ENCODE data around the gene ADGRD1. TPM values are rescaled to one million over a fixed set of nuclear protein-coding genes. Genes with fewer than 3 reads are reported as not detected.
"Not testable (repeated sequence)": the region's sequence is repeated elsewhere in the genome, so short reads cannot be mapped to it uniquely, and the experiment has no call there.

ADGRD1 gene
- not detected for total RNA-seq

DNA sequence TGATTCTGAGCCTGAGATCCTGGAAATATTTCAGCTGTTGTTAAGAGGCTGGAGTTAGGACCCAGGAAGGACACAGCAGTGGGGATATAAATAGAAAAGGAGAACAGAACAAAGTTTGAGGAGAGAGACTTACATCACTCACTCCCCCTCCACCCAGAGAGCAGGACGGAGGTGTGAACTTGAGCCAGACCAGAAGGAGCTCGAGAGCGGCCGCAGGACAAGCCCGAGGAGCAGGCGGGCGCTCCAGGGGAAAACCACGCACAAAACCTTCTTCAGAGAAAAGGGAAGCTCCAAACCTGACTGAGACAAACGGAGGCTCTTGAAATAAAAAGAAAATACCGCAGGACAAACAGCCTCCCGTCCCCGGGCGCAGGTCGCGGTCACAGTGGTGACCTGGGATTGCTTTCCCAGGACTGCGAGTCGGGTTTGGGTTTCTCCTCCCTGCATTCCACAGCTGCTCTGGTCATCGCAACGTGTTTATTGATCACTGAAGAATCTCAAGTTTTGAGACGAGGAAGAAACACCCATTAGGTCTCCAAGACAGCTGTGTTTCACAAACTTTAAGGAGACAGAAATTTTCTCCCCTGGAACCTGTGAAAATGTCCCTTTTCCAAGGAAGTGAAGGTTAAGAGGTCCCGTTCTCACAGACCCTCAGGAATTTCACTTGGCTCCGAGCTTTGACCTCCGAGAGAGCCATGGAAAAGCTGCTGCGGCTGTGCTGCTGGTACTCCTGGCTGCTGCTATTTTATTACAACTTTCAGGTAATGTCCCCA, at the start of gene ADGRD1:
ADGRD1 (plus strand) TSS at position 137 of the 773 bp plus-strand sequence; CDS start at position 696, 559 bp downstream.
- H3K9me3 Mint-ChIP-seq = no peaks in the 10 kb centered on the region
- H3K4me1 Mint-ChIP-seq (ENCODE audit: low read depth in 2 of 2) = peaks cover 0 to 4% of the 10 kb centered on the region in 2 donors
- H3K36me3 Mint-ChIP-seq = no peaks in the 10 kb centered on the region
- DNase-seq (ENCODE audit: low spot score) (no peak), ATAC-seq (no peak)
- no peak within 1 kb of the TSS for H3K4me3 Mint-ChIP-seq
- H3K27ac Mint-ChIP-seq = no peak within 1 kb of the TSS
- H3K27me3 Mint-ChIP-seq = peaks cover 17 to 24% of the 10 kb centered on the region in 2 donors

DNA sequence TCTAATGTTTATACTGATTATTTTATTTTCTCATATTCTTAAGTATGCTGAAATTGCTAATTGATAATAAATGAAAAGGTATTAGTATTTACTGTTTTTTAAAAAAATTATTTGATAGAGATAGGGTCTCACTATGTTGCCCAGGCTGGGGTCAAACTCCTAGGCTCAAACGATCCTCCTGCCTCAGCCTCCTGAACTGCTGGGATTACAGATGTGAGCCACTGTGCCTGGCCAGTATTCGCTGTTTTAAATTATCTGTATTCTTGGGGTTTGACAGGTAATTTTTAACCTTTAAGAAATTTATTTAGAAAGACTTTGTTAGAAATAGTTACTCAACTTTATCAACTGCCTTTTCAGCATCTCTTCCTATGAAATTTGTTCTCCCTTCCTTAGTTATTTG, 49.6 kb upstream of the ADGRD1 start:
- Mint-ChIP-seq H3K4me3 (no peak overlapping the region), H3K27me3 (peaks cover 3 to 13% of the 10 kb centered on the region in 2 donors), H3K36me3 (no peaks in the 10 kb centered on the region), H3K9me3 (no peaks in the 10 kb centered on the region), H3K4me1 (ENCODE audit: low read depth in 2 of 2) (no peaks in the 10 kb centered on the region), H3K27ac (no peak overlapping the region)
- ATAC-seq = no peak
- no peak for DNase-seq (ENCODE audit: low spot score)

DNA sequence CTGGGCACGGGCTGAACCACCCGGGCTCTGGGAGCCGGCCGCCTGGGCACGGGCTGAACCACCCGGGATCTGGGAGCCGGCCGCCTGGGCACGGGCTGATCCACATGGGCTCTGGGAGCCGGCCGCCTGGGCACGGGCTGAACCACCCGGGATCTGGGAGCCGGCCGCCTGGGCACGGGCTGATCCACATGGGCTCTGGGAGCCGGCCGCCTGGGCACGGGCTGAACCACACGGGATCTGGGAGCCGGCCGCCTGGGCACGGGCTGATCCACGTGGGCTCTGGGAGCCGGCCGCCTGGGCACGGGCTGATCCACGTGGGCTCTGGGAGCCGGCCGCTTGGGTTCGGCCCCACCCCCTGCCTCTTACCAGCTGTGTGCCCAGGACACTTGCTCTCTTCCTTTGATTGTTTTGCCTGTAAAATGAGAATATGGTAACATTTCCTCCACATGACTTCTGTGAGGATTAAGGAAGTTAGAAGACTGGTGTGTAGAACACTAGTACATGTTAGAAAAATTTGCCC, 48.7 kb upstream of the ADGRD1 start:
- not testable (repeated sequence) for ATAC-seq; H3K9me3 Mint-ChIP-seq; H3K27ac Mint-ChIP-seq; DNase-seq (ENCODE audit: low spot score); H3K4me1 Mint-ChIP-seq (ENCODE audit: low read depth in 2 of 2); H3K36me3 Mint-ChIP-seq; H3K4me3 Mint-ChIP-seq
- H3K27me3 Mint-ChIP-seq = peaks cover 4 to 20% of the 10 kb centered on the region in 2 donors

DNA sequence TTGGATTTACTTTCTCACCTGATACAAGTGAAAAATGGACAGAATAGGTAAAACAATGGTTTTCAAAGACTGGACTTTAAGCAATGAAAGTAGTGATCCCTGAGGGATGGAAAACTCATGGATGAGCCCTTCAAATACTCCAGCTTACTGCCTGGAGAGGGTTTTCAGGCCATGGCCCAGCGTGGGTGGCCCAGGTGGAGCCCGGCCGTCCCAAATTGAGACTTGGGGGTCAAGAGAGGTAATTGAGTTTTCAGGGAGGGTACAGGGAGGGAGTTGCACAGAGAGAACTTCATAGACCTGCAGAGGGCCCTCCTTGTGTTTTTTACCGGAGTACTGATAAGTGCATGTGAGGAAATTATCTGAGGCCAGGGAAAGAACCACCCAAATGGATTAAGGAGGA, 44.6 kb upstream of the ADGRD1 start:
- DNase-seq (ENCODE audit: low spot score) = no peak
- ATAC-seq = no peak
- Mint-ChIP-seq H3K4me3 (no peak overlapping the region), H3K36me3 (peaks cover 13% of the 10 kb centered on the region), H3K9me3 (no peaks in the 10 kb centered on the region), H3K27ac (no peak overlapping the region), H3K27me3 (peaks cover 22 to 37% of the 10 kb centered on the region in 2 donors), H3K4me1 (ENCODE audit: low read depth in 2 of 2) (no peaks in the 10 kb centered on the region)

DNA sequence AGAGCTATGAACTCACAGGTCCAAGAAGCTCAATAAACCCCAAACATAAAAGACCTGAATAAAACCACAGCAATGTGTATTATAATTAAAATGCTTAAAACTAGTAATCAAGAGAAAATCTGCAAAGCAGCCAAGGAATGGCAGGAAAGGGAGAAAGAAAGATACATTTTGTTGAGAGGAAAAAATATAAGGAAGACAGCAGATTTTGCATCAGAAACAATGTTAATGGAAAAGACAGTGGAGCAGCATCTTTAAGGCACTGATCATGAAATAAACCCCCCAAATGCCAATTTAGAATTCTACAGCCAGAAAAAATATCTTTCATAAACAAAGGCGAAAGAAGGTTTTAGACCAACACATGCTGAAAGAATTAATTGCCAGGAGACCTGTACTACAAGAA, 42.5 kb upstream of the ADGRD1 start:
- H3K36me3 Mint-ChIP-seq = peaks cover 13% of the 10 kb centered on the region
- ATAC-seq (no peak), DNase-seq (ENCODE audit: low spot score) (no peak)
- H3K4me3 Mint-ChIP-seq = no peak overlapping the region
- peaks cover 0 to 3% of the 10 kb centered on the region in 2 donors for H3K4me1 Mint-ChIP-seq (ENCODE audit: low read depth in 2 of 2)
- no peaks in the 10 kb centered on the region for H3K9me3 Mint-ChIP-seq
- peaks cover 29 to 41% of the 10 kb centered on the region in 2 donors for H3K27me3 Mint-ChIP-seq
- no peak overlapping the region for H3K27ac Mint-ChIP-seq

DNA sequence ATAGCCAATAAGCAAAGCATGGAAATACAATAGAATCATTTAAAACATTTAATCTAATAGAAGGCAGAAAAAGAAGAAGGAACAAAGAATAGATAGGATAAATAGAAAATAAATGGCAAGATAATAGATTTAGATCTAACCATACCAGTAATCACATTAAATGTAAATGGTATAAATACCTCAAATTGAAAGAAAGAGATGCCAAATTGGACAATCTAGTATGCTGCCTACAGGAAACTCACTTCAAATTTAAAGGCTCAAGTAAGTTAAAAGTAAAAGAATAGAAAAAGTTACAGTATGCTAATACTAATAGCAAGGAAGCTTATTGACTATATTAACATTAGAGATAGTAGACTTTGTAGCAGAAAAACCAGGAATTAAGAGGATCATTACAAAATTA, 41.8 kb upstream of the ADGRD1 start:
- Mint-ChIP-seq H3K4me1 (ENCODE audit: low read depth in 2 of 2) (peaks cover 0 to 5% of the 10 kb centered on the region in 2 donors), H3K4me3 (no peak overlapping the region)

DNA sequence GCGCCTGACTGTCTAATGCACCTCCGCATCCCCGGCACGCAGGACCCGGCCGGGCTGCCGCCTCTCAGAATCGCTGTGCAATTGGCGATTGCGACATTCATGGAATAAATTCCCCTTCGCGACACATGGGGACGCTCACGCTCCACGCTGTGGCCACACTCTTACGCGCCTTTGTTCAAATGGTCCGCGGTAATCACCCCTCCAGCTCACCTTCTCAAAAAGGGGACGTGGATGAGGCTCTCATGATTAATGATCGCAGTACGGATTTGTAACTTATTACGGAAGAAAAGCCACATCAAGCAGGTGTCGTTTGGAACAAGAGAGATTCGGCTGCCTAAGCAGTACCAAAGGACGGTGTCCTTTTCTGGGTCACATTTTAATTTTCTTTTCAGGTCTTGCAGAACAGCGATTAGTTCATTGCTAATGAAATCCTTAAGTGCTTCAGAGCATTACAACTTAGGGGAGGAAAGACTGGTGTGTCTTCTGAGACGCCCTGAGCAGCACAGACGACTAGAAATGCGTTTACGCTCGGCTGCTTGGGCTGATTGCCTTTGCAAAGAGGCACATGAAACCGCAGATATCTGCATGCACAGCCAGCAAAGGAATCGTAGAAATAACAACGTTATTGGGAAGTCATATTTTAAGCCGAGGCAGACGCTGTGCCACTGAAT, 37.3 kb upstream of the ADGRD1 start:
- peaks cover 7% of the 10 kb centered on the region for H3K36me3 Mint-ChIP-seq
- H3K4me3 Mint-ChIP-seq = no peak overlapping the region
- DNase-seq (ENCODE audit: low spot score) (no peak), ATAC-seq (peak in 1 of 2 donors; percentile 40)
- H3K4me1 Mint-ChIP-seq (ENCODE audit: low read depth in 2 of 2) = peaks cover 0 to 5% of the 10 kb centered on the region in 2 donors
- no peaks in the 10 kb centered on the region for H3K9me3 Mint-ChIP-seq
- no peak overlapping the region for H3K27ac Mint-ChIP-seq
- H3K27me3 Mint-ChIP-seq = peaks cover 40 to 60% of the 10 kb centered on the region in 2 donors

More for the DNA sequence above, 41.8 kb upstream of the ADGRD1 start:
- no peak for ATAC-seq
- DNase-seq (ENCODE audit: low spot score) = no peak
- peaks cover 37 to 48% of the 10 kb centered on the region in 2 donors for H3K27me3 Mint-ChIP-seq
- peaks cover 13% of the 10 kb centered on the region for H3K36me3 Mint-ChIP-seq
- no peak overlapping the region for H3K27ac Mint-ChIP-seq
- no peaks in the 10 kb centered on the region for H3K9me3 Mint-ChIP-seq

DNA sequence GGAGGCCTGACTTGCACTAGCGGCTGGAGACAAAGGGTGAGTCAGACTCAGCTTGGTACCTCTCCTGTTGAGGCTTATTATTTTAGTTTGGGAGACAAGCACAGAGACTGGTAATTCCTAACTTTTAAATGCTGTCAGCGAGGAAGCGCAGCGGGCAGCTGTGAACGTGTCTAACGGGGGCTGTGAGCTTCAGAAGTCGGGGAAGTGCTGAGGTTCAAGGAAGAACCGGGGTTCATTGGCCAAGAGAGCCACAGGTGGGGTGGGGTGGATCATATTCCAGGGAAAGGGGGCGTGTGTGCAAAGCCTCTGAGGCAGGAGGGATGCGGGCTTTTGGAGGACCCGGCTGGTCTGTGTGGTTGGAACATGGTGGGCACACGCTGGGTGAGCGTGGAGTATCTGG, 36.1 kb upstream of the ADGRD1 start:
- Mint-ChIP-seq H3K27me3 (peaks cover 36 to 60% of the 10 kb centered on the region in 2 donors), H3K4me1 (ENCODE audit: low read depth in 2 of 2) (peaks cover 0 to 5% of the 10 kb centered on the region in 2 donors)
- ATAC-seq = no peak

DNA sequence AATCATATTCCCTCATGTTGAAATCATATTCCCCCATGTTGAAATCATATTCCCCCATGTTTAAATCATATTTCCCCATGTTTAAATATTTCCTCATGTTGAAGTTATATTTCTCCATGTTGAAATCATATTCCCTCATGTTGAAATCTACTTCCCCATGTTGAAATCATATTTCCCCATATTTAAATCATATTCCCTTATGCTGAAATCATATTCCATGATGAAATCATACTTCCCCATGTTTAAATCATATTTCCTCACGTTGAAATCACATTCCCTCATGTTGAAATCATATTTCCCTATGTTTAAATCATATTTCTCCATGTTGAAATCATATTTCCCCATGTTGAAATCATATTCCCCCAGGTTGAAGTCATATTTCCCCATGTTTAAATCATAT, 34.6 kb upstream of the ADGRD1 start:
- Mint-ChIP-seq H3K9me3 (no peaks in the 10 kb centered on the region), H3K27me3 (peaks cover 33 to 53% of the 10 kb centered on the region in 2 donors), H3K4me1 (ENCODE audit: low read depth in 2 of 2) (peaks cover 0 to 5% of the 10 kb centered on the region in 2 donors), H3K36me3 (no peaks in the 10 kb centered on the region), H3K4me3 (no peak overlapping the region), H3K27ac (no peak overlapping the region)
- ATAC-seq (no peak), DNase-seq (ENCODE audit: low spot score) (no peak)

More for the DNA sequence above, 36.1 kb upstream of the ADGRD1 start:
- no peak for DNase-seq (ENCODE audit: low spot score)
- Mint-ChIP-seq H3K4me3 (no peak overlapping the region), H3K36me3 (no peaks in the 10 kb centered on the region), H3K27ac (no peak overlapping the region), H3K9me3 (no peaks in the 10 kb centered on the region)

DNA sequence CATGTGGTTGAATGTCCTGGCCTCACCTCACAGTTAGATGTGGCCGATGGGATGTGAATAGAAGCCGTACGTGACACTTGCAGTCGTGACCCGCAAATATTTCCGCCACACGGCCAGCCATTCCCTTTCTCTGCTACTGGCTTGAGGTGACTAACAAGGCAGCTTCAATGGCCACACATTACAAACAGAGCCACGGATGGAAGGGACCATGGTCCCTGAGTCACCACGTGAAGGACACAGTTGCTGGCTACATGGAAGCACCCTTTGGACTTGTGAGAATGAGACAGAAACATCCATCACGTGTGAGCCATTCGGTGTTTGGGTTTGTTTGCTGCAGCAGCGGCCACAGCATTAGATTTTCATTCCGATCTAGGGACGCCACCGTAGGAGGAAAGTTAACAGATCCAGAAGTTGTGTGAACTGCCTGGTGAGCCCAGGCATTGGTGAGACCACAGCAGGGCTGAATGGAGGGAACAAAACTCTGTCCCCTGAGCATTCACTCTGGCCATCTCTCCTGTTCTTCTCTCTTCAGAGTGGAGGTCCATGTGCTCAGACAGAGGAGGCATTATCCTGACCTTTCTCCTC, 33.5 kb upstream of the ADGRD1 start:
- H3K9me3 Mint-ChIP-seq = no peaks in the 10 kb centered on the region
- H3K27me3 Mint-ChIP-seq = peaks cover 29 to 53% of the 10 kb centered on the region in 2 donors
- H3K4me3 Mint-ChIP-seq = no peak overlapping the region
- peaks cover 0 to 5% of the 10 kb centered on the region in 2 donors for H3K4me1 Mint-ChIP-seq (ENCODE audit: low read depth in 2 of 2)
- no peak overlapping the region for H3K27ac Mint-ChIP-seq
- ATAC-seq (no peak), DNase-seq (ENCODE audit: low spot score) (no peak)
- H3K36me3 Mint-ChIP-seq = no peaks in the 10 kb centered on the region

DNA sequence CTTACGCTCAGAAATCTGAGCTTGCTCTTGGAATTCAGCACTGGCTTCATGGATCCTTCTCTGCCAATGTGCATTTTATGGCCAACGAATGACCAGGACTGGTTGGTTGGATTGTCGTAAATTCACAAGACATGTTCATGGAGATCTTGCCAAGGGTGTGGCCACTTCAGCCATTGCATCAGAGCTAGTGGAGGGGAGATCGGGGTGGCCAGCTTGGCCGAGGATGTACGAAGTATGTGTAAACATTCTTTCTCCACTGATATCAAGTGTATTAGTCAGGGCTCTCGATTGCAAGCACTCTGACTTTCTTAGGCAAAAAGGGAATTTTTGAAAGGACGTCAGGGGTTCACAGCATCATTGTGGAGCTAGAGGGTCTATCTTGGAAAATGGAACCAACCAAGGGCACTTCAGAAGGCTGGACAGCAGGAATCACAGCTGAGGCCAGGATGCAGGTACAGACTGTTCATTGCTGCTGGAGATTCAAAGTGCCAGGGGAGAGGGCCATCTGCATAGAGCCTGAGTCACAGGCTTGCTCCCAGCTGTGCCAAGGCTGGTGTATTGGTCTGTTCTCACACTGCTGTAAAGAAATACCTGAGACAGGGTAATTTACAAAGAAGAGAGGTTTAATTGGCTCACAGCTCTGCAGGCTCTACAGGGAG, 32.9 kb upstream of the ADGRD1 start:
- Mint-ChIP-seq H3K9me3 (no peaks in the 10 kb centered on the region), H3K27me3 (peaks cover 29 to 58% of the 10 kb centered on the region in 2 donors), H3K36me3 (no peaks in the 10 kb centered on the region), H3K27ac (no peak overlapping the region), H3K4me3 (no peak overlapping the region), H3K4me1 (ENCODE audit: low read depth in 2 of 2) (peaks cover 0 to 5% of the 10 kb centered on the region in 2 donors)
- DNase-seq (ENCODE audit: low spot score) = no peak
- ATAC-seq = no peak

DNA sequence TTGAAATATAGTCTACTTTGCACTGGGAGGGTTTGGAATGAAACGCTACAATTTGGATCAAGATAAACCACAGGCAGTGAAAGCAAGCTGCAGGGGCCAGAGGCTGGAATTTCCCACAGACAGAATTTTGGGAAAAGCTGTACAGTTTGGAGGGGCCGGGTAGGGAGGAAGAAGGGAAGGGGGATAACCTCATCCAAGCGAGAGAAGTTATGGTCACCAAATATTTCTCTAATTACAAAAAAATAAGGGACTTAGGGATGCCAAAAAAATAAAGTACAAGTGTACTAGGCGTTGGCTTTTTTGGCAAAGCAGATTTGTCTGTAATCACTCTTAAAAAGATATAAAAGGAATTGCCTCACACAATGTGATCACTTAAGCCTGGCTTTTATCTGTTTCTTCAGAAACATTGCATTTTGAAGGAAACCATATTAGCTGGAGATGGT, 31.2 kb upstream of the ADGRD1 start:
- Mint-ChIP-seq H3K27me3 (peaks cover 19 to 51% of the 10 kb centered on the region in 2 donors), H3K9me3 (no peaks in the 10 kb centered on the region), H3K4me1 (ENCODE audit: low read depth in 2 of 2) (no peaks in the 10 kb centered on the region), H3K36me3 (no peaks in the 10 kb centered on the region), H3K4me3 (no peak overlapping the region), H3K27ac (no peak overlapping the region)
- DNase-seq (ENCODE audit: low spot score) = no peak
- ATAC-seq = no peak

DNA sequence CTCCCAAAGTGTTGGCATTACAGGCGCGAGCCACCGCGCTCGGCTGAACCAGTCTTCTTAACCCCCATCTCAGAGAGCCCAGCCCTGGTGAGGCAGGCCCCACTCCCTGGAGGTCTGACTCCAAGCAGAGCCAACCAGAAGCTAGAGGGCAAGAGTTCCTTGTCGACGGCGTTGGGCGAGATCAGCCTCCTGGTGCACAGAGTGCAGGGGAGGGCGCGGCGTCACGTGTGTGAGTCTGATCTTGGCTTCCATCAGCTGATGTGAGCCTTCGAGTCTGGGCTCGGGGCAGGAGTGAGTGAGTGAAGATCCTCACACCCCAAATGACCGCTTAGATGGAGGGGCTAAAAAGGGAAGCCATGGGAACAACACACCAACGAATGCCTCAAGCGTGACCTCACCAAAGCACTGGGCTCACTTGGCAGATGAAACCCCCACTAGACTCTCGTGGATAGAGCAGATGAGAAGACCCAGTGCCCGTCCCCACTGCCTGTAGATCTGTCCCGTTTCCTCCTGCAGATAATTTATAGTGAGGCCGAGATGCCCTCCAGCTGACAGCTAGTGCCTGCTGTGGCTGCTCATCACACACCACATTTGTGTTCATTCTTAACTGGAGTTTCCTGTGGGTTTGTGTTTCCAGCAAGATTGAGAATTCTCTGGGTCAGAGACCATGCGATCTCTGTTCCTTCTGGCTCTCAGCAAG, 28.6 kb upstream of the ADGRD1 start:
- Mint-ChIP-seq H3K4me1 (ENCODE audit: low read depth in 2 of 2) (no peaks in the 10 kb centered on the region), H3K4me3 (no peak overlapping the region), H3K27ac (no peak overlapping the region), H3K36me3 (no peaks in the 10 kb centered on the region), H3K9me3 (no peaks in the 10 kb centered on the region), H3K27me3 (peaks cover 20 to 49% of the 10 kb centered on the region in 2 donors)
- ATAC-seq (peak; percentile 13 to 40), DNase-seq (ENCODE audit: low spot score) (no peak)
